ENCODE data around the gene PCLO.
A peak's percentile ranks its signal among the peaks of the same experiment; 100 is the strongest.

Gene PCLO

GRCh38 chr7:82750007-82750406, 412.7 kb downstream of the PCLO start:
- ChIA-PET CTCF (no interaction called here), POLR2A (no interaction called here)
- no peak for DNase-seq (ENCODE audit: extremely low spot score)
- no peak for TF ChIP-seq HDGF (IDR thresholded peaks at IDR 0.05; ENCODE audit: borderline replicate concordance)
- no peak for TF ChIP-seq L3MBTL2 (conservative IDR thresholded peaks at IDR 0.05)
- no peak for TF ChIP-seq SP1 (IDR thresholded peaks at IDR 0.05)
- no peak for TF ChIP-seq ZNF384 (IDR thresholded peaks at IDR 0.05)
- TF ChIP-seq ELF4 (IDR thresholded peaks at IDR 0.05) = no peak
- TF ChIP-seq TARDBP (IDR thresholded peaks at IDR 0.05) = no peak

GRCh38 chr7:82745820-82746219, 416.9 kb downstream of the PCLO start:
- ChIA-PET POLR2A (no interaction called here), CTCF (no interaction called here)
- DNase-seq (ENCODE audit: extremely low spot score) = no peak

DNA sequence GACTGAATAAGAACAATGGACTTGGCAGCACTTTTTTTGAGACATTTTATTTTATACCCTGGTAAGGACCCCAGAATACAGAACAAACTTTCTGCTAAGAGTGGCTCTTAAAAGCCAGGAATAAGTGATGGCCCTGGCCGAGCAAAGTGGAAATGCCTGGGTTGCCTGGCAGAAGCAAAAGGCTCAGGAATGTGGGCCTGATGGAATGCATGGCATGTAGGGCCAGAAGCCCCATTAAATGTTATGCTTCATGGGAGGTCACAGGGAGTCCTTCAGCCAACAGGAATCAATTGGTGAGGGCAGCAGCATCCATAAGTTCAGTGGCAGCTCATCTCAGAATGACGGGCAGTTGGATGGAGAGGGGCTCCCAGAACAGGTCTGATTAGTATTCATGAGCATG, 417.6 kb downstream of the PCLO start:
- DNase-seq (ENCODE audit: extremely low spot score) = no peak
- no peak for TF ChIP-seq HDGF (IDR thresholded peaks at IDR 0.05; ENCODE audit: borderline replicate concordance)
- no peak for TF ChIP-seq SUZ12 (IDR thresholded peaks at IDR 0.05)
- TF ChIP-seq CTBP1 (IDR thresholded peaks at IDR 0.05; ENCODE audit: borderline replicate concordance) = no peak
- TF ChIP-seq SP1 (IDR thresholded peaks at IDR 0.05) = no peak
- ChIA-PET CTCF (no interaction called here), POLR2A (no interaction called here)

More at GRCh38 chr7:82745820-82746219, 416.9 kb downstream of the PCLO start:
- no peak for TF ChIP-seq NFRKB (IDR thresholded peaks at IDR 0.05)
- TF ChIP-seq ELF4 (IDR thresholded peaks at IDR 0.05) = no peak
- no peak for TF ChIP-seq CTBP1 (IDR thresholded peaks at IDR 0.05; ENCODE audit: borderline replicate concordance)

GRCh38 chr7:82742163-82742562, 420.5 kb downstream of the PCLO start:
- TF ChIP-seq PKNOX1 (IDR thresholded peaks at IDR 0.05) (no peak), CTBP1 (IDR thresholded peaks at IDR 0.05; ENCODE audit: borderline replicate concordance) (no peak), FOXA1 (IDR thresholded peaks at IDR 0.05) (no peak), ZNF384 (IDR thresholded peaks at IDR 0.05) (no peak), TARDBP (IDR thresholded peaks at IDR 0.05) (no peak), BHLHE40 (IDR thresholded peaks at IDR 0.05; ENCODE audit: borderline replicate concordance) (no peak), L3MBTL2 (conservative IDR thresholded peaks at IDR 0.05) (no peak), LEF1 (IDR thresholded peaks at IDR 0.05; ENCODE audit: borderline replicate concordance) (no peak), SUZ12 (IDR thresholded peaks at IDR 0.05) (no peak), FOXK2 (IDR thresholded peaks at IDR 0.05) (no peak), ELF4 (IDR thresholded peaks at IDR 0.05) (no peak), FOXM1 (IDR thresholded peaks at IDR 0.05; ENCODE audit: borderline replicate concordance) (no peak), NFRKB (IDR thresholded peaks at IDR 0.05) (no peak), HDGF (IDR thresholded peaks at IDR 0.05; ENCODE audit: borderline replicate concordance) (no peak), SP1 (IDR thresholded peaks at IDR 0.05) (no peak), ARNT (IDR thresholded peaks at IDR 0.05) (no peak)
- ChIA-PET POLR2A (no interaction called here), CTCF (no interaction called here)
- no peak for DNase-seq (ENCODE audit: extremely low spot score)

DNA sequence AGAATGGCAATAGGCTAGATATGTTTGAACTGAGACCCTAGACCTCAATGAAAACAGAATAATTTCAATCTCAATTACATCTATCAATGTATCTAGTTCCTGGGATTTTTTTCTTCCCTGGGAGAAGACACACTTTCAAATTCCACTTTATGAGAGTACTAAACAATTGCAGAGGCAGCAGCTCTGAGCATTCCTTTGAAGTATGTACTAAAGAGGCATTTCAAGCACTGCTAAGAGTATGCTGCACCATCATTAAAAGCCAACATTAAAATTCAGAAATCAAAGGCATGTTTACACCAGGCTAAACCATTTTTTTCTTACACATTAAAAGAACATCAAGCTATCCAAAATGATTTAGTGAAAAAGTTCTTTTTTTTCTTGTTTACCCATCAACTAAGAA, 421.2 kb downstream of the PCLO start:
- no peak for DNase-seq (ENCODE audit: extremely low spot score)
- CTCF ChIA-PET = no interaction called here
- no peak for TF ChIP-seq CTBP1 (IDR thresholded peaks at IDR 0.05; ENCODE audit: borderline replicate concordance)
- TF ChIP-seq L3MBTL2 (conservative IDR thresholded peaks at IDR 0.05) = no peak
- no peak for TF ChIP-seq ZNF384 (IDR thresholded peaks at IDR 0.05)
- no peak for TF ChIP-seq PKNOX1 (IDR thresholded peaks at IDR 0.05)
- TF ChIP-seq TARDBP (IDR thresholded peaks at IDR 0.05) = no peak
- TF ChIP-seq HDGF (IDR thresholded peaks at IDR 0.05; ENCODE audit: borderline replicate concordance) = no peak
- TF ChIP-seq FOXK2 (IDR thresholded peaks at IDR 0.05) = no peak
- POLR2A ChIA-PET = no interaction called here

DNA sequence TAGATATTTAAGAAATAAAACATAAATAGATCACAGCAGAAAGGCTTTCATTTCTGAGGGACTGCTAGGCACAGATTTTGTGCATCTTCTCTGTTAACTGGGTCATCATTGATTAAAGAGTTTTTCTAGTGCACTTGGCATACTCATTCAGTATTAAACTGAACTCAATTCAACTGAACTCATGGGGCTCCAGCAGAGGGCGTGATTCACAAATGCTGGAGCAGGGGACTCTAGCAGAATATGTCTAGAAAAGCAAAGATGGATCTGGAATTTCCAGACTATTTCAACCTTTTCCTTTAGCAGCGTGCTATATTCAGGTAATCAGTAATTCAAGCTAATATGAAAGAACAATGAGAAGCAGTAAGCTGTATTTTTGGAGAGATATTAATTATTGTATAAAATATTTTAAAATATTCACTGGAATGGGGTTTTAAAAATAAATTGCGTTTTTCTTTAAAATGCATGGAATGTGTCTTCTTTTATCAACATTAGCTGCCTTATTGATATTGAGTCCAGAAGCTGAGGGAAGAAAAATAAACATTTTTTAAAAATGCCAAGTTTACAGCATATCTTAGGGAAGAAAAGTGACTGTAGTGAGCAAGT, 422.3 kb downstream of the PCLO start:
- ChIA-PET POLR2A (no interaction called here), CTCF (interaction anchor here (0.7 to 0.8 kb wide), 3 partner anchors 10 to 571 kb away, joined by 3 read pairs; no protein-coding TSS in a partner anchor)
- peak; percentile 35 for DNase-seq (ENCODE audit: extremely low spot score)
- no peak for TF ChIP-seq CTBP1 (IDR thresholded peaks at IDR 0.05; ENCODE audit: borderline replicate concordance)
- TF ChIP-seq ARNT (IDR thresholded peaks at IDR 0.05) = peak; percentile 69; the same call in 1 of the 2 replicates

- DNase-seq (ENCODE audit: extremely low spot score) = no peak
- no peak for TF ChIP-seq FOXM1 (IDR thresholded peaks at IDR 0.05; ENCODE audit: borderline replicate concordance)
- no peak for TF ChIP-seq ARNT (IDR thresholded peaks at IDR 0.05)
- no peak for TF ChIP-seq FOXA1 (IDR thresholded peaks at IDR 0.05)
- no peak for TF ChIP-seq NFRKB (IDR thresholded peaks at IDR 0.05)
- no peak for TF ChIP-seq SP1 (IDR thresholded peaks at IDR 0.05)
- no peak for TF ChIP-seq TARDBP (IDR thresholded peaks at IDR 0.05)
- no peak for TF ChIP-seq BHLHE40 (IDR thresholded peaks at IDR 0.05; ENCODE audit: borderline replicate concordance)
- no peak for TF ChIP-seq ELF4 (IDR thresholded peaks at IDR 0.05)
- no peak for TF ChIP-seq SUZ12 (IDR thresholded peaks at IDR 0.05)
- TF ChIP-seq CTBP1 (IDR thresholded peaks at IDR 0.05; ENCODE audit: borderline replicate concordance) = no peak
- no peak for TF ChIP-seq HDGF (IDR thresholded peaks at IDR 0.05; ENCODE audit: borderline replicate concordance)
- TF ChIP-seq ZNF384 (IDR thresholded peaks at IDR 0.05) = no peak
- TF ChIP-seq PKNOX1 (IDR thresholded peaks at IDR 0.05) = no peak
- no peak for TF ChIP-seq L3MBTL2 (conservative IDR thresholded peaks at IDR 0.05)
- TF ChIP-seq LEF1 (IDR thresholded peaks at IDR 0.05; ENCODE audit: borderline replicate concordance) = no peak
- no peak for TF ChIP-seq FOXK2 (IDR thresholded peaks at IDR 0.05)
- POLR2A ChIA-PET = no interaction called here
- CTCF ChIA-PET = no interaction called here
These were observed 426.1 kb downstream of the PCLO start for GRCh38 chr7:82736633-82737032.
